Measurements from ENCODE around the gene PPP6R2. TPM values are rescaled to one million over a fixed set of nuclear protein-coding genes. Genes with fewer than 3 reads are reported as not detected.
"Not testable (repeated sequence)": the region's sequence is repeated elsewhere in the genome, so short reads cannot be mapped to it uniquely, and the experiment has no call there.

PPP6R2 gene
- total RNA-seq, 6 experiments from 2014 or later = 38.3 to 80.3 (median 54.4) TPM

- DNase-seq = no peak
- Histone ChIP-seq H3K27ac (no peak overlapping the region), H3K4me1 (peaks cover 0 to 11% (median 5%) of the 10 kb centered on the region in 4 donors), H3K36me3 (peaks cover 0 to 24% (median 3%) of the 10 kb centered on the region in 4 donors), H3K4me3 (no peak overlapping the region), H3K9me3 (no peaks in the 10 kb centered on the region), H3K27me3 (no peaks in the 10 kb centered on the region)
- intact Hi-C loops (cut with DNase I) = no loop called here
- WGBS (ENCODE audit: insufficient coverage, low coverage, low lambda C conversion rate, missing lambda C conversion rate) = 89% methylated on average over 2 of the region's 2 CpGs
- ATAC-seq = no peak
- TF ChIP-seq, protein P1, sequence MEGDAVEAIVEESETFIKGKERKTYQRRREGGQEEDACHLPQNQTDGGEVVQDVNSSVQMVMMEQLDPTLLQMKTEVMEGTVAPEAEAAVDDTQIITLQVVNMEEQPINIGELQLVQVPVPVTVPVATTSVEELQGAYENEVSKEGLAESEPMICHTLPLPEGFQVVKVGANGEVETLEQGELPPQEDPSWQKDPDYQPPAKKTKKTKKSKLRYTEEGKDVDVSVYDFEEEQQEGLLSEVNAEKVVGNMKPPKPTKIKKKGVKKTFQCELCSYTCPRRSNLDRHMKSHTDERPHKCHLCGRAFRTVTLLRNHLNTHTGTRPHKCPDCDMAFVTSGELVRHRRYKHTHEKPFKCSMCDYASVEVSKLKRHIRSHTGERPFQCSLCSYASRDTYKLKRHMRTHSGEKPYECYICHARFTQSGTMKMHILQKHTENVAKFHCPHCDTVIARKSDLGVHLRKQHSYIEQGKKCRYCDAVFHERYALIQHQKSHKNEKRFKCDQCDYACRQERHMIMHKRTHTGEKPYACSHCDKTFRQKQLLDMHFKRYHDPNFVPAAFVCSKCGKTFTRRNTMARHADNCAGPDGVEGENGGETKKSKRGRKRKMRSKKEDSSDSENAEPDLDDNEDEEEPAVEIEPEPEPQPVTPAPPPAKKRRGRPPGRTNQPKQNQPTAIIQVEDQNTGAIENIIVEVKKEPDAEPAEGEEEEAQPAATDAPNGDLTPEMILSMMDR (IDR thresholded peaks at IDR 0.05) = no peak
- no peak for TF ChIP-seq POLR2A (IDR thresholded peaks at IDR 0.05)
Measured at GRCh38 chr22:50371101-50371648, 28.0 kb downstream of the PPP6R2 start.

GRCh38 chr22:50376085-50376651 is 33.0 kb downstream of the PPP6R2 start:
- no peaks in the 10 kb centered on the region for H3K4me1 ChIP-seq
- no peak for TF ChIP-seq POLR2A (IDR thresholded peaks at IDR 0.05)
- TF ChIP-seq, protein P1 (IDR thresholded peaks at IDR 0.05) = no peak
- no peak overlapping the region for H3K4me3 ChIP-seq
- intact Hi-C loops (cut with DNase I) = no loop called here
- H3K36me3 ChIP-seq = peaks cover 0 to 35% (median 3%) of the 10 kb centered on the region in 4 donors
- DNase-seq = no peak
- no peak overlapping the region for H3K27ac ChIP-seq
- peak in 2 of 4 donors; percentile 11 to 60 for ATAC-seq
- no peaks in the 10 kb centered on the region for H3K27me3 ChIP-seq
- WGBS (ENCODE audit: insufficient coverage, low coverage, low lambda C conversion rate, missing lambda C conversion rate) = 66% methylated on average over 4 of the region's 5 CpGs
- H3K9me3 ChIP-seq = no peaks in the 10 kb centered on the region

GRCh38 chr22:50381021-50381555 is 38.0 kb downstream of the PPP6R2 start:
- DNase-seq; intact Hi-C loops (cut with DNase I); ATAC-seq; H3K27ac ChIP-seq; H3K9me3 ChIP-seq; H3K27me3 ChIP-seq; H3K4me1 ChIP-seq; H3K4me3 ChIP-seq: not testable (repeated sequence)
- WGBS (ENCODE audit: insufficient coverage, low coverage, low lambda C conversion rate, missing lambda C conversion rate) = 87% methylated on average over 3 of the region's 15 CpGs
- H3K36me3 ChIP-seq = peaks cover 0 to 10% (median 0%) of the 10 kb centered on the region in 4 donors

- Histone ChIP-seq H3K27me3 (no peaks in the 10 kb centered on the region), H3K9me3 (no peaks in the 10 kb centered on the region), H3K4me1 (peaks cover 7 to 65% (median 33%) of the 10 kb centered on the region in 4 donors), H3K27ac (peak overlapping the region in 1 of 3 donors; percentile 70), H3K36me3 (peaks cover 0 to 19% (median 8%) of the 10 kb centered on the region in 4 donors), H3K4me3 (no peak overlapping the region)
- DNase-seq (no peak), ATAC-seq (peak in 3 of 4 donors; percentile 17 to 43 (median 21))
- no peak for TF ChIP-seq POLR2A (IDR thresholded peaks at IDR 0.05)
- TF ChIP-seq, protein P1 (IDR thresholded peaks at IDR 0.05) = no peak
- 30% methylated on average over 6 of the region's 6 CpGs for WGBS (ENCODE audit: insufficient coverage, low coverage, low lambda C conversion rate, missing lambda C conversion rate)
- intact Hi-C loops (cut with DNase I) = no loop called here
Measured at GRCh38 chr22:50396751-50397370, 53.7 kb downstream of the PPP6R2 start.

GRCh38 chr22:50397371-50398060 is 54.4 kb downstream of the PPP6R2 start:
- H3K27ac ChIP-seq = peak overlapping the region in 1 of 3 donors; percentile 95
- H3K4me1 ChIP-seq = peaks cover 7 to 67% (median 36%) of the 10 kb centered on the region in 4 donors
- H3K36me3 ChIP-seq = peaks cover 0 to 19% (median 8%) of the 10 kb centered on the region in 4 donors
- DNase-seq; intact Hi-C loops (cut with DNase I); H3K9me3 ChIP-seq; H3K27me3 ChIP-seq; ATAC-seq; H3K4me3 ChIP-seq: not testable (repeated sequence)
- WGBS (ENCODE audit: insufficient coverage, low coverage, low lambda C conversion rate, missing lambda C conversion rate) = 67% methylated on average over 2 of the region's 4 CpGs
